ENCODE data around the gene INHBA. TPM values are rescaled to one million over a fixed set of nuclear protein-coding genes. Genes with fewer than 3 reads are reported as not detected.

INHBA gene
- total RNA-seq (under 1 TPM in 3 of 5 experiments, not detected in 2; 0.16 to 0.34 (median 0.29) TPM), polyA plus RNA-seq (not detected), total RNA-seq (not detected)

GRCh38 chr7:41702635-41703371 is at the start of gene INHBA:
INHBA (minus strand) TSS chr7:41703090; CDS start chr7:41700374, 2,716 bp downstream.
- ChIA-PET POLR2A (no interaction called here), CTCF (no interaction called here)
- DNase-seq (no peak), ATAC-seq (no peak)
- Mint-ChIP-seq H3K27me3 (peaks cover 57 to 84% (median 68%) of the 10 kb centered on the region in 5 donors), H3K27ac (no peak within 1 kb of the TSS), H3K9me3 (peaks cover 0 to 2% (median 0%) of the 10 kb centered on the region in 11 donors), H3K36me3 (peaks cover 0 to 4% (median 0%) of the 10 kb centered on the region in 5 donors), H3K4me3 (peak within 1 kb of the TSS in 6 of 10 donors; percentile 14 to 78 (median 51)), H3K4me1 (peaks cover 0 to 27% (median 20%) of the 10 kb centered on the region in 7 donors)
- no peaks in the 10 kb centered on the region for H3K9me3 ChIP-seq (ENCODE audit: control insufficient read depth in 2 of 3, low read length in 3 of 3)
- intact Hi-C loops (cut with micrococcal nuclease) = loop anchor here in 1 of 2 donors (5.0 kb wide), 1 partner anchor 1376 kb away; no protein-coding TSS in a partner anchor
- no peaks in the 10 kb centered on the region for H3K36me3 ChIP-seq (ENCODE audit: control insufficient read depth in 2 of 3, insufficient read depth in 3 of 3, low read length in 3 of 3)
- no peak within 1 kb of the TSS for H3K27ac ChIP-seq (ENCODE audit: low read depth, low read length)
- no peak within 1 kb of the TSS for H3K4me3 ChIP-seq (ENCODE audit: low read length)
- no peaks in the 10 kb centered on the region for H3K27me3 ChIP-seq (ENCODE audit: control insufficient read depth in 2 of 2, insufficient read depth in 2 of 2, low read length in 2 of 2)
- peaks cover 0 to 8% of the 10 kb centered on the region in 2 donors for H3K4me1 ChIP-seq (ENCODE audit: control insufficient read depth in 2 of 2, insufficient read depth in 2 of 2, low read length in 2 of 2)

- ATAC-seq = no peak
These were observed 49.7 kb upstream of the INHBA start for GRCh38 chr7:41752615-41753014.

GRCh38 chr7:41750661-41751540 is 48.0 kb upstream of the INHBA start:
- Mint-ChIP-seq H3K27ac (no peak overlapping the region), H3K9me3 (peaks cover 1 to 20% (median 5%) of the 10 kb centered on the region in 11 donors), H3K27me3 (peaks cover 0 to 5% (median 0%) of the 10 kb centered on the region in 5 donors), H3K4me1 (no peaks in the 10 kb centered on the region), H3K36me3 (peaks cover 0 to 4% (median 0%) of the 10 kb centered on the region in 5 donors), H3K4me3 (no peak overlapping the region)
- Histone ChIP-seq H3K4me1 (ENCODE audit: control insufficient read depth in 2 of 2, insufficient read depth in 2 of 2, low read length in 2 of 2) (no peaks in the 10 kb centered on the region), H3K4me3 (ENCODE audit: low read length) (no peak overlapping the region), H3K9me3 (ENCODE audit: control insufficient read depth in 2 of 3, low read length in 3 of 3) (peaks cover 0 to 7% (median 0%) of the 10 kb centered on the region in 3 experiments), H3K27ac (ENCODE audit: low read depth, low read length) (no peak overlapping the region), H3K36me3 (ENCODE audit: control insufficient read depth in 2 of 3, insufficient read depth in 3 of 3, low read length in 3 of 3) (no peaks in the 10 kb centered on the region), H3K27me3 (ENCODE audit: control insufficient read depth in 2 of 2, insufficient read depth in 2 of 2, low read length in 2 of 2) (no peaks in the 10 kb centered on the region)
- DNase-seq (no peak), ATAC-seq (no peak)
- POLR2A ChIA-PET = no interaction called here
- CTCF ChIA-PET = no interaction called here
- intact Hi-C loops (cut with micrococcal nuclease) = no loop called here

More at GRCh38 chr7:41752615-41753014, 49.7 kb upstream of the INHBA start:
- H3K4me3 Mint-ChIP-seq = no peak overlapping the region
- H3K4me3 ChIP-seq (ENCODE audit: low read length) = no peak overlapping the region
- H3K27ac Mint-ChIP-seq = no peak overlapping the region
- no peak for DNase-seq
- H3K9me3 Mint-ChIP-seq = peaks cover 3 to 26% (median 10%) of the 10 kb centered on the region in 11 donors
- H3K9me3 ChIP-seq (ENCODE audit: control insufficient read depth in 2 of 3, low read length in 3 of 3) = peaks cover 0 to 7% (median 0%) of the 10 kb centered on the region in 3 experiments
- H3K4me1 ChIP-seq (ENCODE audit: control insufficient read depth in 2 of 2, insufficient read depth in 2 of 2, low read length in 2 of 2) = no peaks in the 10 kb centered on the region
- intact Hi-C loops (cut with micrococcal nuclease) = no loop called here
- H3K27me3 ChIP-seq (ENCODE audit: control insufficient read depth in 2 of 2, insufficient read depth in 2 of 2, low read length in 2 of 2) = no peaks in the 10 kb centered on the region
- H3K27ac ChIP-seq (ENCODE audit: low read depth, low read length) = no peak overlapping the region
- H3K4me1 Mint-ChIP-seq = no peaks in the 10 kb centered on the region
- peaks cover 0 to 5% (median 0%) of the 10 kb centered on the region in 5 donors for H3K27me3 Mint-ChIP-seq
- peaks cover 0 to 4% (median 0%) of the 10 kb centered on the region in 5 donors for H3K36me3 Mint-ChIP-seq
- no peaks in the 10 kb centered on the region for H3K36me3 ChIP-seq (ENCODE audit: control insufficient read depth in 2 of 3, insufficient read depth in 3 of 3, low read length in 3 of 3)
- ChIA-PET CTCF (no interaction called here), POLR2A (no interaction called here)

GRCh38 chr7:41747961-41748360 is 45.1 kb upstream of the INHBA start:
- no peaks in the 10 kb centered on the region for H3K36me3 ChIP-seq (ENCODE audit: control insufficient read depth in 2 of 3, insufficient read depth in 3 of 3, low read length in 3 of 3)
- no peak overlapping the region for H3K27ac ChIP-seq (ENCODE audit: low read depth, low read length)
- Mint-ChIP-seq H3K9me3 (peaks cover 0 to 25% (median 4%) of the 10 kb centered on the region in 11 donors), H3K4me3 (no peak overlapping the region), H3K4me1 (no peaks in the 10 kb centered on the region), H3K36me3 (peaks cover 0 to 9% (median 0%) of the 10 kb centered on the region in 5 donors), H3K27me3 (peaks cover 0 to 22% (median 0%) of the 10 kb centered on the region in 5 donors), H3K27ac (no peak overlapping the region)
- no peaks in the 10 kb centered on the region for H3K9me3 ChIP-seq (ENCODE audit: control insufficient read depth in 2 of 3, low read length in 3 of 3)
- DNase-seq (no peak), ATAC-seq (no peak)
- no peaks in the 10 kb centered on the region for H3K27me3 ChIP-seq (ENCODE audit: control insufficient read depth in 2 of 2, insufficient read depth in 2 of 2, low read length in 2 of 2)
- no peak overlapping the region for H3K4me3 ChIP-seq (ENCODE audit: low read length)
- no peaks in the 10 kb centered on the region for H3K4me1 ChIP-seq (ENCODE audit: control insufficient read depth in 2 of 2, insufficient read depth in 2 of 2, low read length in 2 of 2)
- ChIA-PET CTCF (no interaction called here), POLR2A (no interaction called here)
- intact Hi-C loops (cut with micrococcal nuclease) = no loop called here

GRCh38 chr7:41745451-41745850 is 42.6 kb upstream of the INHBA start:
- H3K9me3 ChIP-seq (ENCODE audit: control insufficient read depth in 2 of 3, low read length in 3 of 3) = peaks cover 0 to 3% (median 0%) of the 10 kb centered on the region in 3 experiments
- ChIA-PET POLR2A (no interaction called here), CTCF (no interaction called here)
- no peaks in the 10 kb centered on the region for H3K4me1 Mint-ChIP-seq
- ATAC-seq (no peak), DNase-seq (no peak)
- no peak overlapping the region for H3K4me3 ChIP-seq (ENCODE audit: low read length)
- no peak overlapping the region for H3K27ac ChIP-seq (ENCODE audit: low read depth, low read length)
- intact Hi-C loops (cut with micrococcal nuclease) = no loop called here
- H3K27me3 Mint-ChIP-seq = peaks cover 0 to 22% (median 0%) of the 10 kb centered on the region in 5 donors
- no peak overlapping the region for H3K27ac Mint-ChIP-seq
- H3K36me3 Mint-ChIP-seq = peaks cover 0 to 17% (median 0%) of the 10 kb centered on the region in 5 donors
- no peaks in the 10 kb centered on the region for H3K4me1 ChIP-seq (ENCODE audit: control insufficient read depth in 2 of 2, insufficient read depth in 2 of 2, low read length in 2 of 2)
- H3K4me3 Mint-ChIP-seq = no peak overlapping the region
- H3K27me3 ChIP-seq (ENCODE audit: control insufficient read depth in 2 of 2, insufficient read depth in 2 of 2, low read length in 2 of 2) = no peaks in the 10 kb centered on the region
- H3K9me3 Mint-ChIP-seq = peaks cover 8 to 25% (median 19%) of the 10 kb centered on the region in 11 donors
- H3K36me3 ChIP-seq (ENCODE audit: control insufficient read depth in 2 of 3, insufficient read depth in 3 of 3, low read length in 3 of 3) = no peaks in the 10 kb centered on the region

- CTCF ChIA-PET = no interaction called here
- H3K4me1 Mint-ChIP-seq = no peaks in the 10 kb centered on the region
These were observed 41.3 kb upstream of the INHBA start for GRCh38 chr7:41744161-41744560.

More at GRCh38 chr7:41744161-41744560, 41.3 kb upstream of the INHBA start:
- ATAC-seq (no peak), DNase-seq (no peak)
- peaks cover 0 to 20% (median 0%) of the 10 kb centered on the region in 5 donors for H3K27me3 Mint-ChIP-seq
- Histone ChIP-seq H3K4me1 (ENCODE audit: control insufficient read depth in 2 of 2, insufficient read depth in 2 of 2, low read length in 2 of 2) (no peaks in the 10 kb centered on the region), H3K36me3 (ENCODE audit: control insufficient read depth in 2 of 3, insufficient read depth in 3 of 3, low read length in 3 of 3) (no peaks in the 10 kb centered on the region), H3K27ac (ENCODE audit: low read depth, low read length) (no peak overlapping the region), H3K4me3 (ENCODE audit: low read length) (no peak overlapping the region), H3K27me3 (ENCODE audit: control insufficient read depth in 2 of 2, insufficient read depth in 2 of 2, low read length in 2 of 2) (no peaks in the 10 kb centered on the region), H3K9me3 (ENCODE audit: control insufficient read depth in 2 of 3, low read length in 3 of 3) (peaks cover 0 to 3% (median 0%) of the 10 kb centered on the region in 3 experiments)
- peaks cover 8 to 25% (median 19%) of the 10 kb centered on the region in 11 donors for H3K9me3 Mint-ChIP-seq
- H3K36me3 Mint-ChIP-seq = peaks cover 0 to 17% (median 0%) of the 10 kb centered on the region in 5 donors
- POLR2A ChIA-PET = no interaction called here
- no peak overlapping the region for H3K4me3 Mint-ChIP-seq
- intact Hi-C loops (cut with micrococcal nuclease) = no loop called here
- no peak overlapping the region for H3K27ac Mint-ChIP-seq

Measured in naive thymus-derived CD4-positive, alpha-beta T cell (primary cell).